HepG2 (cell line): ENCODE results near the gene ELMOD3. TPM values are rescaled to one million over a fixed set of nuclear protein-coding genes. Genes with fewer than 3 reads are reported as not detected.

Source experiments
- ATF7 ChIP-seq, 2 experiments: fragments of 450-650 bp in 1 of 2; sonication (generic) in 1 of 2; formaldehyde crosslinking in 1 of 2; IDR thresholded peaks; 2 replicates each; pipeline versions ENCODE4 v1.4.0 to v1.6.1; 2016 to 2020; ENCODE audit warnings: antibody characterized with exemption in 1 of 2, mild to moderate bottlenecking in 1 of 2, missing genetic modification reagents in 1 of 2
- CREB1 ChIP-seq, 2 experiments: fragments of 450-650 bp in 1 of 2; IDR thresholded peaks; 2 replicates each; pipeline ENCODE4 v1.6.1; 2016 to 2017; ENCODE audit warnings: control low read depth in 1 of 2, mild to moderate bottlenecking in 1 of 2, missing compliant biosample characterization in 1 of 2, missing genetic modification characterization in 1 of 2
- DNMT3B ChIP-seq: conservative IDR thresholded peaks from 2 replicates; pipeline ENCODE4 v1.6.1; 2016; ENCODE audit warnings: missing biosample characterization, control low read depth
- FOXP1 ChIP-seq, 2 experiments: fragments of 450-650 bp in 1 of 2; IDR thresholded peaks; 2 replicates each; pipeline ENCODE4 v1.6.1; 2017 to 2018; ENCODE audit warnings: antibody characterized with exemption in 1 of 2
- KAT7 ChIP-seq: IDR thresholded peaks from 2 replicates; pipeline ENCODE4 v1.6.1; 2018; ENCODE audit warnings: borderline replicate concordance, missing compliant biosample characterization
- MZF1 ChIP-seq: sonication (generic); formaldehyde crosslinking; IDR thresholded peaks from 2 replicates; pipeline ENCODE4 v1.8.1; 2023; ENCODE audit warnings: mild to moderate bottlenecking, missing genetic modification reagents, borderline replicate concordance
- PAWR ChIP-seq: sonication (generic); formaldehyde crosslinking; IDR thresholded peaks from 2 replicates; pipeline ENCODE4 v1.4.0; 2020; ENCODE audit warnings: missing genetic modification reagents, mild to moderate bottlenecking, borderline replicate concordance
- RFX1 ChIP-seq: fragments of 450-650 bp; IDR thresholded peaks from 2 replicates; pipeline ENCODE4 v1.6.1; 2017
- SMC3 ChIP-seq: IDR thresholded peaks from 2 replicates; pipeline ENCODE4 v1.6.1; 2011; ENCODE audit warnings: low read length, improper control_type of control experiment
- ZBTB20 ChIP-seq: sonication (generic); formaldehyde crosslinking; IDR thresholded peaks from 2 replicates; pipeline ENCODE4 v1.8.1; 2023; ENCODE audit warnings: missing genetic modification reagents, low read depth, mild to moderate bottlenecking, borderline replicate concordance
- ZNF136 ChIP-seq: sonication (generic); formaldehyde crosslinking; IDR thresholded peaks from 2 replicates; pipeline ENCODE4 v1.8.1; 2022; ENCODE audit warnings: low read depth, mild to moderate bottlenecking, moderate library complexity, missing genetic modification reagents
- polyA plus RNA-seq, 8 experiments: library from polyadenylated mRNA; depleted of rRNA in 3 of 8; stranded (reverse) in 7 of 8; unstranded in 1 of 8; fragments of >200 nt; fragmentation: Illumina TruSeq in 4 of 8; extraction: Trizol in 4 of 8; gene quantifications; 2 replicates each; pipeline versions ENCODE4 v1.2.1 to v1.2.3, GENCODE V29; 2011 to 2016; ENCODE audit warnings: low read depth in 4 of 8, missing spikeins in 1 of 8, mixed read lengths in 1 of 8; ENCODE audit not compliant: insufficient read depth in 1 of 8
- total RNA-seq, 5 experiments: library from RNA; depleted of rRNA; stranded (reverse); fragments of >200 nt; fragmentation: Illumina TruSeq; extraction: Trizol; gene quantifications; 2 replicates each; pipeline ENCODE4 v1.2.3, GENCODE V29; 2016; ENCODE audit warnings: low read depth in 1 of 5
- TF ChIP-seq, protein P1 (sequence below): sonication (generic); formaldehyde crosslinking; IDR thresholded peaks from 2 replicates; pipeline ENCODE4 v1.5.0; 2020; ENCODE audit warnings: missing genetic modification reagents, mild to moderate bottlenecking, borderline replicate concordance
- TF ChIP-seq, protein P2 (sequence below): sonication (generic); formaldehyde crosslinking; IDR thresholded peaks from 2 replicates; pipeline ENCODE4 v1.4.0; 2020; ENCODE audit warnings: missing genetic modification reagents, borderline replicate concordance
- TF ChIP-seq, protein P3 (sequence below): sonication (generic); formaldehyde crosslinking; IDR thresholded peaks from 2 replicates; pipeline ENCODE4 v1.5.1; 2020; ENCODE audit warnings: missing genetic modification reagents, mild to moderate bottlenecking, borderline replicate concordance
- TF ChIP-seq, protein P4 (sequence below): sonication (generic); formaldehyde crosslinking; IDR thresholded peaks from 2 replicates; pipeline ENCODE4 v1.5.0; 2020; ENCODE audit warnings: mild to moderate bottlenecking, missing genetic modification reagents, borderline replicate concordance
- TF ChIP-seq, protein P5 (sequence below): fragments of 450-650 bp; IDR thresholded peaks from 2 replicates; pipeline ENCODE4 v1.6.1; 2017; ENCODE audit warnings: mild to moderate bottlenecking

ELMOD3 gene
- total and polyA plus RNA-seq, 2 of the 13 experiments (the other 11 are each of a cell fraction or from before 2014, with no cell fraction given) = 13.3 to 19.5 TPM

DNA sequence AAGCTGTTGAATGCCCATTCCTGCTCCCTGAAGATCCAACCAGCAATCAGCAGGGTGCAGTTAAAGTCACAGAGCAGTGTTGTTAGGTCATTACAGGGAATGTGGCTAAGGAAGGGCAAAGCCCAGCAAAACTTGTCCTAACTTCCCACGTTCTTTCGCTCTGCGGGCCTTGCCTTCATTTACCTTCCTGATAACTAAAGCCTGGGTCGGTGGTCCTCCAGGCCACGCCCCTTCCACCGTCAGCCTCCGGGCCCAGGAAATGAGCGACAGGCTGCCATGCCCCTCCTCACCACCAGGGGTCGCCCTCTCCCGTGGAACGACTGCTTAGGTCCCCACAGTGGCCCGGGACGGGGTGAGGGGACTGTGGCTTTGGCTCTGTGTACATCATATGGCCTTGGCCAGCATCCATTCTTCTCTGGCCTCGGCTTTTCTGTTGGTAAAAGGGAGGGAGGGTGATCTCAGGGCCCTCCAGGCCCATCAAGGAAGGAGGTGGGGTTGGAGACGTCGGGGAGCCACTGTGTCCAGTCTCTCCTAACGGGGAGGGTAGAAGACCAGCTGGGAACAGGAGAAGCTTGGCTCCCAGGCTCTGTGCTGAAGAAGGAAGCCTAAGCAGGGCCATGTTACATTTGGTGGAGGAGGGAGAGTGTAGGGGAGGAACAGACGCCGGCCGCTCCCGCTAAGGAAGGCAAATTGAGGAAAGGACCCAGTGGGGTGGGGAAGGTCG, 66.1 kb downstream of the ELMOD3 start (continued):
- TF ChIP-seq, protein P1, sequence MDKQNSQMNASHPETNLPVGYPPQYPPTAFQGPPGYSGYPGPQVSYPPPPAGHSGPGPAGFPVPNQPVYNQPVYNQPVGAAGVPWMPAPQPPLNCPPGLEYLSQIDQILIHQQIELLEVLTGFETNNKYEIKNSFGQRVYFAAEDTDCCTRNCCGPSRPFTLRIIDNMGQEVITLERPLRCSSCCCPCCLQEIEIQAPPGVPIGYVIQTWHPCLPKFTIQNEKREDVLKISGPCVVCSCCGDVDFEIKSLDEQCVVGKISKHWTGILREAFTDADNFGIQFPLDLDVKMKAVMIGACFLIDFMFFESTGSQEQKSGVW (CRISPR knock-in tag) = no peak
- no peak for TF ChIP-seq KAT7 (CRISPR knock-in tag)
- no peak; the same call in 1 of the 2 replicates for TF ChIP-seq PAWR (CRISPR knock-in tag)
- TF ChIP-seq MZF1 (CRISPR knock-in tag) = no peak
- TF ChIP-seq, protein P2, sequence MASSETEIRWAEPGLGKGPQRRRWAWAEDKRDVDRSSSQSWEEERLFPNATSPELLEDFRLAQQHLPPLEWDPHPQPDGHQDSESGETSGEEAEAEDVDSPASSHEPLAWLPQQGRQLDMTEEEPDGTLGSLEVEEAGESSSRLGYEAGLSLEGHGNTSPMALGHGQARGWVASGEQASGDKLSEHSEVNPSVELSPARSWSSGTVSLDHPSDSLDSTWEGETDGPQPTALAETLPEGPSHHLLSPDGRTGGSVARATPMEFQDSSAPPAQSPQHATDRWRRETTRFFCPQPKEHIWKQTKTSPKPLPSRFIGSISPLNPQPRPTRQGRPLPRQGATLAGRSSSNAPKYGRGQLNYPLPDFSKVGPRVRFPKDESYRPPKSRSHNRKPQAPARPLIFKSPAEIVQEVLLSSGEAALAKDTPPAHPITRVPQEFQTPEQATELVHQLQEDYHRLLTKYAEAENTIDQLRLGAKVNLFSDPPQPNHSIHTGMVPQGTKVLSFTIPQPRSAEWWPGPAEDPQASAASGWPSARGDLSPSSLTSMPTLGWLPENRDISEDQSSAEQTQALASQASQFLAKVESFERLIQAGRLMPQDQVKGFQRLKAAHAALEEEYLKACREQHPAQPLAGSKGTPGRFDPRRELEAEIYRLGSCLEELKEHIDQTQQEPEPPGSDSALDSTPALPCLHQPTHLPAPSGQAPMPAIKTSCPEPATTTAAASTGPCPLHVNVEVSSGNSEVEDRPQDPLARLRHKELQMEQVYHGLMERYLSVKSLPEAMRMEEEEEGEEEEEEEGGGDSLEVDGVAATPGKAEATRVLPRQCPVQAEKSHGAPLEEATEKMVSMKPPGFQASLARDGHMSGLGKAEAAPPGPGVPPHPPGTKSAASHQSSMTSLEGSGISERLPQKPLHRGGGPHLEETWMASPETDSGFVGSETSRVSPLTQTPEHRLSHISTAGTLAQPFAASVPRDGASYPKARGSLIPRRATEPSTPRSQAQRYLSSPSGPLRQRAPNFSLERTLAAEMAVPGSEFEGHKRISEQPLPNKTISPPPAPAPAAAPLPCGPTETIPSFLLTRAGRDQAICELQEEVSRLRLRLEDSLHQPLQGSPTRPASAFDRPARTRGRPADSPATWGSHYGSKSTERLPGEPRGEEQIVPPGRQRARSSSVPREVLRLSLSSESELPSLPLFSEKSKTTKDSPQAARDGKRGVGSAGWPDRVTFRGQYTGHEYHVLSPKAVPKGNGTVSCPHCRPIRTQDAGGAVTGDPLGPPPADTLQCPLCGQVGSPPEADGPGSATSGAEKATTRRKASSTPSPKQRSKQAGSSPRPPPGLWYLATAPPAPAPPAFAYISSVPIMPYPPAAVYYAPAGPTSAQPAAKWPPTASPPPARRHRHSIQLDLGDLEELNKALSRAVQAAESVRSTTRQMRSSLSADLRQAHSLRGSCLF (CRISPR knock-in tag) = no peak
- TF ChIP-seq RFX1 = no peak
- TF ChIP-seq ATF7 (IDR thresholded peaks at IDR 0.05) = no peak
- TF ChIP-seq ATF7 (CRISPR knock-in tag; IDR thresholded peaks at IDR 0.05) = no peak; the same call in 1 of the 2 replicates
- TF ChIP-seq, protein P3, sequence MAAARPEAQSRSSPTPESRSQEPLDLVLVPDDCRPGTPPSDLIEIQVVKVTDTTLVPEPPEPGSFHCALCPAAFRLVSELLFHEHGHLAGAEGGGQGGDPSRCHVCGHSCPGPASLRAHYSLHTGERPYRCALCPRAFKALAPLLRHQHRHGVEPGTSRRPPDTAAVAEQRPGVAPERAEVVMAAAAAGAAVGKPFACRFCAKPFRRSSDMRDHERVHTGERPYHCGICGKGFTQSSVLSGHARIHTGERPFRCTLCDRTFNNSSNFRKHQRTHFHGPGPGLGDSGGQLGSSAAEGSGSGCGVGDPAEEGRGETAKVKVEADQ (CRISPR knock-in tag) = no peak
- TF ChIP-seq SMC3 = peak; percentile 88
- 0 out of 2 replicates have a peak, but pooled peaks have one; percentile 2 for TF ChIP-seq ZNF136 (CRISPR knock-in tag)
- TF ChIP-seq, protein P4, sequence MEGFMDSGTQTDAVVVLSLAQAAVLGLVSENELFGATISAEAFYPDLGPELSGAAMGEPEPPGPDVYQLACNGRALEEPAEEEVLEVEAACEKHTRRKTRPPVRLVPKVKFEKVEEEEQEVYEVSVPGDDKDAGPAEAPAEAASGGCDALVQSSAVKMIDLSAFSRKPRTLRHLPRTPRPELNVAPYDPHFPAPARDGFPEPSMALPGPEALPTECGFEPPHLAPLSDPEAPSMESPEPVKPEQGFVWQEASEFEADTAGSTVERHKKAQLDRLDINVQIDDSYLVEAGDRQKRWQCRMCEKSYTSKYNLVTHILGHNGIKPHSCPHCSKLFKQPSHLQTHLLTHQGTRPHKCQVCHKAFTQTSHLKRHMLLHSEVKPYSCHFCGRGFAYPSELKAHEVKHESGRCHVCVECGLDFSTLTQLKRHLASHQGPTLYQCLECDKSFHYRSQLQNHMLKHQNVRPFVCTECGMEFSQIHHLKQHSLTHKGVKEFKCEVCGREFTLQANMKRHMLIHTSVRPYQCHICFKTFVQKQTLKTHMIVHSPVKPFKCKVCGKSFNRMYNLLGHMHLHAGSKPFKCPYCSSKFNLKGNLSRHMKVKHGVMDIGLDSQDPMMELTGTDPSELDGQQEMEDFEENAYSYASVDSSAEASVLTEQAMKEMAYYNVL (CRISPR knock-in tag) = no peak
- 0 out of 2 replicates have a peak, but pooled peaks have one; percentile 13 for TF ChIP-seq DNMT3B (CRISPR knock-in tag)
- TF ChIP-seq, protein P5, sequence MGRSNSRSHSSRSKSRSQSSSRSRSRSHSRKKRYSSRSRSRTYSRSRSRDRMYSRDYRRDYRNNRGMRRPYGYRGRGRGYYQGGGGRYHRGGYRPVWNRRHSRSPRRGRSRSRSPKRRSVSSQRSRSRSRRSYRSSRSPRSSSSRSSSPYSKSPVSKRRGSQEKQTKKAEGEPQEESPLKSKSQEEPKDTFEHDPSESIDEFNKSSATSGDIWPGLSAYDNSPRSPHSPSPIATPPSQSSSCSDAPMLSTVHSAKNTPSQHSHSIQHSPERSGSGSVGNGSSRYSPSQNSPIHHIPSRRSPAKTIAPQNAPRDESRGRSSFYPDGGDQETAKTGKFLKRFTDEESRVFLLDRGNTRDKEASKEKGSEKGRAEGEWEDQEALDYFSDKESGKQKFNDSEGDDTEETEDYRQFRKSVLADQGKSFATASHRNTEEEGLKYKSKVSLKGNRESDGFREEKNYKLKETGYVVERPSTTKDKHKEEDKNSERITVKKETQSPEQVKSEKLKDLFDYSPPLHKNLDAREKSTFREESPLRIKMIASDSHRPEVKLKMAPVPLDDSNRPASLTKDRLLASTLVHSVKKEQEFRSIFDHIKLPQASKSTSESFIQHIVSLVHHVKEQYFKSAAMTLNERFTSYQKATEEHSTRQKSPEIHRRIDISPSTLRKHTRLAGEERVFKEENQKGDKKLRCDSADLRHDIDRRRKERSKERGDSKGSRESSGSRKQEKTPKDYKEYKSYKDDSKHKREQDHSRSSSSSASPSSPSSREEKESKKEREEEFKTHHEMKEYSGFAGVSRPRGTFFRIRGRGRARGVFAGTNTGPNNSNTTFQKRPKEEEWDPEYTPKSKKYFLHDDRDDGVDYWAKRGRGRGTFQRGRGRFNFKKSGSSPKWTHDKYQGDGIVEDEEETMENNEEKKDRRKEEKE = no peak
- TF ChIP-seq CREB1 (IDR thresholded peaks at IDR 0.05) = no peak
- TF ChIP-seq CREB1 (CRISPR knock-in tag; IDR thresholded peaks at IDR 0.05) = no peak
- no peak for TF ChIP-seq FOXP1 (IDR thresholded peaks at IDR 0.05)
- no peak; the same call in 1 of the 2 replicates for TF ChIP-seq FOXP1 (CRISPR knock-in tag; IDR thresholded peaks at IDR 0.05)
- TF ChIP-seq ZBTB20 = peak; percentile 19; the same call in 1 of the 2 replicates
